Measurements from ENCODE around the gene PIGL. TPM values are rescaled to one million over a fixed set of nuclear protein-coding genes. Genes with fewer than 3 reads are reported as not detected.

PIGL gene
- polyA plus RNA-seq, 1 donor from 2014 or later, result 14.7 TPM

GRCh38 chr17:16329519-16330271 is 112.7 kb downstream of the PIGL start:
- H3K27me3 Mint-ChIP-seq, result no peaks in the 10 kb centered on the region
- H3K4me3 Mint-ChIP-seq, result no peak overlapping the region
- H3K36me3 Mint-ChIP-seq, result peaks cover 7% of the 10 kb centered on the region
- H3K4me1 Mint-ChIP-seq, result peaks cover 3 to 7% (median 5%) of the 10 kb centered on the region in 3 donors
- no peak overlapping the region for H3K27ac Mint-ChIP-seq
- no peaks in the 10 kb centered on the region for H3K9me3 Mint-ChIP-seq

- H3K36me3 Mint-ChIP-seq, result peaks cover 8% of the 10 kb centered on the region
- H3K4me3 Mint-ChIP-seq, result no peak overlapping the region
- peaks cover 0 to 3% (median 1%) of the 10 kb centered on the region in 3 donors for H3K4me1 Mint-ChIP-seq
- H3K9me3 Mint-ChIP-seq, result no peaks in the 10 kb centered on the region
- no peaks in the 10 kb centered on the region for H3K27me3 Mint-ChIP-seq
- H3K27ac Mint-ChIP-seq, result no peak overlapping the region
Measured at GRCh38 chr17:16338391-16338790, 121.4 kb downstream of the PIGL start.

- Mint-ChIP-seq H3K27me3 (no peaks in the 10 kb centered on the region), H3K36me3 (peaks cover 12% of the 10 kb centered on the region), H3K9me3 (no peaks in the 10 kb centered on the region), H3K27ac (peak overlapping the region in 1 of 3 donors; percentile 16), H3K4me3 (no peak overlapping the region), H3K4me1 (peaks cover 0 to 2% (median 0%) of the 10 kb centered on the region in 3 donors)
Measured at GRCh38 chr17:16339402-16339801, 122.4 kb downstream of the PIGL start.

GRCh38 chr17:16339959-16340358 is 122.9 kb downstream of the PIGL start:
- Mint-ChIP-seq H3K27ac (no peak overlapping the region), H3K36me3 (peaks cover 13% of the 10 kb centered on the region), H3K4me1 (peaks cover 0 to 2% (median 0%) of the 10 kb centered on the region in 3 donors)

GRCh38 chr17:16342979-16343378 is 126.0 kb downstream of the PIGL start:
- Mint-ChIP-seq H3K9me3 (no peaks in the 10 kb centered on the region), H3K27ac (no peak overlapping the region), H3K4me1 (no peaks in the 10 kb centered on the region), H3K36me3 (peaks cover 11% of the 10 kb centered on the region), H3K4me3 (no peak overlapping the region), H3K27me3 (no peaks in the 10 kb centered on the region)

More at GRCh38 chr17:16339959-16340358, 122.9 kb downstream of the PIGL start:
- Mint-ChIP-seq H3K27me3 (no peaks in the 10 kb centered on the region), H3K9me3 (no peaks in the 10 kb centered on the region), H3K4me3 (no peak overlapping the region)

GRCh38 chr17:16343569-16343968 is 126.6 kb downstream of the PIGL start:
- Mint-ChIP-seq H3K4me1 (no peaks in the 10 kb centered on the region), H3K9me3 (no peaks in the 10 kb centered on the region), H3K4me3 (no peak overlapping the region), H3K27me3 (no peaks in the 10 kb centered on the region), H3K36me3 (peaks cover 10% of the 10 kb centered on the region), H3K27ac (no peak overlapping the region)

GRCh38 chr17:16345565-16345964 is 128.6 kb downstream of the PIGL start:
- peak overlapping the region in 1 of 3 donors; percentile 19 for H3K27ac Mint-ChIP-seq
- peaks cover 7% of the 10 kb centered on the region for H3K36me3 Mint-ChIP-seq
- H3K9me3 Mint-ChIP-seq, result no peaks in the 10 kb centered on the region
- no peak overlapping the region for H3K4me3 Mint-ChIP-seq
- no peaks in the 10 kb centered on the region for H3K27me3 Mint-ChIP-seq
- H3K4me1 Mint-ChIP-seq, result peaks cover 0 to 2% (median 0%) of the 10 kb centered on the region in 3 donors

GRCh38 chr17:16346721-16347271 is 129.8 kb downstream of the PIGL start:
- Mint-ChIP-seq H3K27me3 (no peaks in the 10 kb centered on the region), H3K27ac (no peak overlapping the region), H3K4me1 (peaks cover 1 to 4% (median 2%) of the 10 kb centered on the region in 3 donors), H3K4me3 (no peak overlapping the region), H3K36me3 (peaks cover 6% of the 10 kb centered on the region), H3K9me3 (no peaks in the 10 kb centered on the region)

- Mint-ChIP-seq H3K36me3 (peaks cover 6% of the 10 kb centered on the region), H3K27ac (no peak overlapping the region), H3K27me3 (no peaks in the 10 kb centered on the region), H3K4me3 (no peak overlapping the region), H3K9me3 (no peaks in the 10 kb centered on the region), H3K4me1 (peaks cover 8 to 11% (median 11%) of the 10 kb centered on the region in 3 donors)
Measured at GRCh38 chr17:16348586-16348985, 131.6 kb downstream of the PIGL start.

- peaks cover 11 to 15% (median 14%) of the 10 kb centered on the region in 3 donors for H3K4me1 Mint-ChIP-seq
- no peaks in the 10 kb centered on the region for H3K27me3 Mint-ChIP-seq
- H3K36me3 Mint-ChIP-seq, result peaks cover 3% of the 10 kb centered on the region
- no peaks in the 10 kb centered on the region for H3K9me3 Mint-ChIP-seq
- H3K27ac Mint-ChIP-seq, result no peak overlapping the region
- peak overlapping the region in 1 of 4 donors; percentile 40 for H3K4me3 Mint-ChIP-seq
Measured at GRCh38 chr17:16349431-16349830, 132.4 kb downstream of the PIGL start.

- Mint-ChIP-seq H3K27me3 (no peaks in the 10 kb centered on the region), H3K27ac (peak overlapping the region; percentile 52 to 93 (median 92)), H3K4me3 (peak overlapping the region; percentile 89 to 97 (median 96)), H3K4me1 (peaks cover 11 to 16% (median 15%) of the 10 kb centered on the region in 3 donors), H3K9me3 (no peaks in the 10 kb centered on the region), H3K36me3 (peaks cover 2% of the 10 kb centered on the region)
Measured at GRCh38 chr17:16351831-16352230, 134.8 kb downstream of the PIGL start.

GRCh38 chr17:16352303-16352666 is 135.3 kb downstream of the PIGL start:
- H3K9me3 Mint-ChIP-seq, result no peaks in the 10 kb centered on the region
- peaks cover 2% of the 10 kb centered on the region for H3K36me3 Mint-ChIP-seq
- H3K4me3 Mint-ChIP-seq, result peak overlapping the region; percentile 89 to 97 (median 96)
- peaks cover 11 to 16% (median 15%) of the 10 kb centered on the region in 3 donors for H3K4me1 Mint-ChIP-seq
- peak overlapping the region; percentile 52 to 93 (median 92) for H3K27ac Mint-ChIP-seq
- H3K27me3 Mint-ChIP-seq, result no peaks in the 10 kb centered on the region

GRCh38 chr17:16352667-16353316 is 135.8 kb downstream of the PIGL start:
- H3K27me3 Mint-ChIP-seq, result no peaks in the 10 kb centered on the region
- H3K36me3 Mint-ChIP-seq, result peaks cover 2% of the 10 kb centered on the region
- peaks cover 11 to 16% (median 15%) of the 10 kb centered on the region in 3 donors for H3K4me1 Mint-ChIP-seq
- peak overlapping the region; percentile 52 to 93 (median 92) for H3K27ac Mint-ChIP-seq
- H3K4me3 Mint-ChIP-seq, result peak overlapping the region; percentile 89 to 97 (median 96)
- H3K9me3 Mint-ChIP-seq, result no peaks in the 10 kb centered on the region

GRCh38 chr17:16353317-16354174 is 136.5 kb downstream of the PIGL start, which contains the start of gene CENPV:
CENPV (minus strand) TSS chr17:16353469; CDS start chr17:16353436, 33 bp downstream.
- H3K36me3 Mint-ChIP-seq, result peaks cover 4% of the 10 kb centered on the region
- peak within 1 kb of the TSS; percentile 89 to 97 (median 96) for H3K4me3 Mint-ChIP-seq
- H3K9me3 Mint-ChIP-seq, result no peaks in the 10 kb centered on the region
- peaks cover 11 to 16% (median 15%) of the 10 kb centered on the region in 3 donors for H3K4me1 Mint-ChIP-seq
- H3K27ac Mint-ChIP-seq, result peak within 1 kb of the TSS; percentile 81 to 93 (median 92)
- H3K27me3 Mint-ChIP-seq, result no peaks in the 10 kb centered on the region

Data from IgD-negative memory B cell (primary cell).